Naive B cell (primary cell): ENCODE results near the gene SERPINA6. TPM values are rescaled to one million over a fixed set of nuclear protein-coding genes. Genes with fewer than 3 reads are reported as not detected.
"Not testable (repeated sequence)": the region's sequence is repeated elsewhere in the genome, so short reads cannot be mapped to it uniquely, and the experiment has no call there.

Experiments used
- ATAC-seq, 2 donors: fragments of 150-1000 bp; cut with Tn5 transposase; 2 replicates each; pipeline ENCODE4 v1.10.0; 2021; ENCODE audit warnings: low read depth in 2 of 2, mild to moderate bottlenecking in 2 of 2, moderate library complexity in 2 of 2
- DNase-seq: peaks from one replicate; pipeline ENCODE4 v3.0.0; 2022
- H3K27ac Mint-ChIP-seq, 6 donors: one replicate each; pipeline ENCODE4 v1.8.0; 2020 to 2022; ENCODE audit warnings: mild to moderate bottlenecking in 6 of 6, mixed read lengths in 6 of 6, moderate library complexity in 5 of 6, inconsistent platforms in 2 of 6
- H3K27me3 Mint-ChIP-seq, 3 donors: one replicate each; pipeline ENCODE4 v1.8.0; 2021 to 2022; ENCODE audit warnings: mixed read lengths in 3 of 3, mild to moderate bottlenecking in 1 of 3
- H3K36me3 Mint-ChIP-seq, 2 donors: one replicate each; pipeline ENCODE4 v1.8.0; 2020 to 2022; ENCODE audit warnings: mixed read lengths in 2 of 2, inconsistent platforms in 1 of 2, mild to moderate bottlenecking in 1 of 2
- H3K4me1 Mint-ChIP-seq, 3 donors: one replicate each; pipeline ENCODE4 v1.8.0; 2020 to 2022; ENCODE audit warnings: mixed read lengths in 3 of 3, inconsistent platforms in 1 of 3, mild to moderate bottlenecking in 1 of 3, moderate library complexity in 1 of 3
- H3K4me3 Mint-ChIP-seq, 8 donors: one replicate each; pipeline ENCODE4 v1.8.0; 2020 to 2022; ENCODE audit warnings: mild to moderate bottlenecking in 8 of 8, mixed read lengths in 8 of 8, moderate library complexity in 8 of 8, inconsistent platforms in 2 of 8
- H3K9me3 Mint-ChIP-seq, 7 donors: one replicate each; pipeline ENCODE4 v1.8.0; 2020 to 2022; ENCODE audit warnings: mixed read lengths in 7 of 7, mild to moderate bottlenecking in 5 of 7, inconsistent platforms in 2 of 7, moderate library complexity in 1 of 7
- polyA plus RNA-seq, 6 donors: library from polyadenylated mRNA; unstranded; fragments of 300-500 nt; fragmentation: Illumina TruSeq; gene quantifications; one replicate each; pipeline ENCODE4 v1.2.3, GENCODE V29; 2021; ENCODE audit warnings: low read depth in 6 of 6

SERPINA6 gene
- polyA plus RNA-seq, 6 donors from 2014 or later, result not detected

DNA sequence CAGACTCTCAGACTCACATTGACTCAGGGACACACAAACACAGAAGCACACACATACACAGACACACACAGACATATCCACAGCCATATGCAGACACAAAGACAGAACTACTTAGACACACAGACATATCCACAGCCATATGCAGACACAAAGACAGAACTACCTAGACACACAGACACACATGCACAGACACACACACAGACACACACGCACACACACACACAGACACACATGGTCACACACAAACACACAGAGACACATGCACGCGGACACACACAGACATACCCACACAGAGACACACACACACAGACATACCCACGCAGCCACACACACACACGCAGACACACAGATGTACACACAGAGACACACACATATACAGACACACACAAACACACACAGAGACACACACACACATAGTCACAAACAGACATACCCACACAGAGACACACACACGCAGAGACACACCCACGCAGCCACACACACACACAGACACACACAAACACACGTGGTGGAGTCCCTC is 39.5 kb upstream of the SERPINA6 start:
- Mint-ChIP-seq H3K27me3 (peaks cover 18 to 31% (median 24%) of the 10 kb centered on the region in 3 donors), H3K4me1 (no peaks in the 10 kb centered on the region), H3K36me3 (no peaks in the 10 kb centered on the region), H3K9me3 (peaks cover 0 to 4% (median 0%) of the 10 kb centered on the region in 7 donors), H3K4me3 (no peak overlapping the region), H3K27ac (peak overlapping the region in 1 of 6 donors; percentile 3)
- DNase-seq (no peak), ATAC-seq (no peak)

DNA sequence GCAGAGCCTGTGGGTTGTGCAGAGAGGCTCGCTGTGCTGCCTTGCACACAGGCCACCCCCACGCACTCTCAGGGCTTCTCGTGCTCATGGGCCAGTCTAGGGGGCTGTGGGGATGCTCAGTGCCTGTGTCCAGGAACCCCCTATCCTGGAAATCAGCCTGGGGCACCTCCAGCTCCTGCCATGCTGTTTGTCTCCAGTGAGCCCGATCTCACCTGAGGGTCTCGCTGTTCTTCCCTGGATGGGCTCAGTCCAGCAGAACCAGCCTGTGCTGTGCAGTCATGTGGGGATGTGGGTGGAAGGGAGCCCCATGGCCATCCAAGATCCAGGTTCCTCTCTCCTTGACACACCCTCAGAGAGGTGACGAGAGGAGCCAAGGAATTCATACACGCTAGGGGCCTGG is 38.5 kb upstream of the SERPINA6 start:
- peaks cover 18 to 34% (median 27%) of the 10 kb centered on the region in 3 donors for H3K27me3 Mint-ChIP-seq
- ATAC-seq (no peak), DNase-seq (no peak)
- no peak overlapping the region for H3K27ac Mint-ChIP-seq
- no peak overlapping the region for H3K4me3 Mint-ChIP-seq
- H3K4me1 Mint-ChIP-seq, result no peaks in the 10 kb centered on the region
- H3K9me3 Mint-ChIP-seq, result peaks cover 0 to 5% (median 0%) of the 10 kb centered on the region in 7 donors
- peaks cover 0 to 3% of the 10 kb centered on the region in 2 donors for H3K36me3 Mint-ChIP-seq

GRCh38 chr14:94360945-94361565 is 37.9 kb upstream of the SERPINA6 start:
- H3K9me3 Mint-ChIP-seq, result peaks cover 0 to 10% (median 0%) of the 10 kb centered on the region in 7 donors
- H3K4me3 Mint-ChIP-seq, result no peak overlapping the region
- DNase-seq (no peak), ATAC-seq (no peak)
- H3K36me3 Mint-ChIP-seq, result peaks cover 0 to 7% of the 10 kb centered on the region in 2 donors
- H3K27me3 Mint-ChIP-seq, result peaks cover 22 to 40% (median 33%) of the 10 kb centered on the region in 3 donors
- no peaks in the 10 kb centered on the region for H3K4me1 Mint-ChIP-seq
- H3K27ac Mint-ChIP-seq, result no peak overlapping the region

DNA sequence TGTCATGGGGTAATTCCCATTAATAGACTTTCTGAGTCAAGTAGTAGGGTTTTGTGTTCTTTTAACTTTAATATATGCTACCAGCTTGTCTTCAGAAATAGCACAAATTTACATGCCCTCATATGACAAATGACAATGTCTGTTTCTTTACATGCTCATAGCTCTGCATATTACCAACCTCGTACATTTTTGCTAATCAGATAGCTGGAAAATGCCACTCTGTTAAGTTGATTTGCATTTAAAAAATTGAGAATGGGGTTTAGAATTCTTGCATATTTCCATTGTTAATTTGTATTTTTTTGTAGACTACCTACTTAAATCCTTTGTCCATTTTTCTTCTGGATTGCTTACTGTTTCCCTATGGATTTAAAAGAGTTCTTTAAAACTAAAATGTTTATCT is 34.0 kb upstream of the SERPINA6 start:
- Mint-ChIP-seq H3K27me3 (peaks cover 27 to 30% (median 30%) of the 10 kb centered on the region in 3 donors), H3K36me3 (peaks cover under 1 to 7% of the 10 kb centered on the region in 2 donors), H3K27ac (no peak overlapping the region), H3K9me3 (peaks cover 0 to 8% (median 4%) of the 10 kb centered on the region in 7 donors), H3K4me1 (no peaks in the 10 kb centered on the region), H3K4me3 (no peak overlapping the region)
- ATAC-seq (no peak), DNase-seq (no peak)

DNA sequence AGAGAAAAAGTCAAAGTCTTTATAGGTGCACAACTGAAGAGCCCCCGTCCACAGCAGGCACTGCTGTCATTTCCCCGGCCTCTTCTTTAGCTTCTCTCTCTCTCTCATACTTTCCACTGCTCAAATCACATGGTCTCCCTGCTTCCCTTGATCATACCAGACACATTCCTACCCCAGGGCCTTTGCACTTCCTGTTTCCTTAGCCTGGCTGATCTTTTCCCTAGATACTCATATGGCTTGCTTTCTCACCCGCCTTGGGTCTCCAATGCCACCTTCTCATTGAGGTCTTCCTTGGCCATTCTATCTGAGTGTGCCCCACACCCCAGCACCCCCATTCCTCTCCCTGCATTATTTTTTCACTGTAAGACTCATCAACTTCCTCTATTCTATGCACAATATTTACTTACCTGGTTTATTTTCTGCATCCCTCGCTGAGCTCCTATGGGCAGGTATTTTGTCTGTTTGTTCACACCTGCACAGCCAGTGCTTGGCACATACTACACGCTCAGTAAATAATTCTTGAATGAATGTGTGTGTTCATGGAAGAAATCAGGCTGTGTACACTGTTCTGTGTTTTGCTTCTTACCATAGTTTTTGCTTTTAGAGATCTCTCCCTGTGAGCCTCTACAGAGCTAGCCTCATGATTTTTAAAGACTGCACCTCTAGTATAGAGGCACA is 33.4 kb upstream of the SERPINA6 start:
- Mint-ChIP-seq H3K4me1 (no peaks in the 10 kb centered on the region), H3K27ac (no peak overlapping the region), H3K9me3 (peaks cover 3 to 14% (median 5%) of the 10 kb centered on the region in 7 donors), H3K4me3 (no peak overlapping the region), H3K27me3 (peaks cover 32 to 34% (median 32%) of the 10 kb centered on the region in 3 donors), H3K36me3 (peaks cover 4 to 7% of the 10 kb centered on the region in 2 donors)
- ATAC-seq, result no peak
- no peak for DNase-seq

- Mint-ChIP-seq H3K27ac (no peak overlapping the region), H3K9me3 (peaks cover 3 to 17% (median 6%) of the 10 kb centered on the region in 7 donors), H3K4me3 (no peak overlapping the region), H3K4me1 (no peaks in the 10 kb centered on the region), H3K36me3 (peaks cover 4 to 7% of the 10 kb centered on the region in 2 donors), H3K27me3 (peaks cover 26 to 34% (median 31%) of the 10 kb centered on the region in 3 donors)
- no peak for DNase-seq
- ATAC-seq, result no peak
Observed at GRCh38 chr14:94355191-94355794, 32.2 kb upstream of the SERPINA6 start.

GRCh38 chr14:94354638-94355185 is 31.6 kb upstream of the SERPINA6 start:
- DNase-seq (no peak), ATAC-seq (no peak)
- Mint-ChIP-seq H3K27me3 (peaks cover 22 to 36% (median 28%) of the 10 kb centered on the region in 3 donors), H3K9me3 (peaks cover 3 to 17% (median 6%) of the 10 kb centered on the region in 7 donors), H3K27ac (no peak overlapping the region), H3K4me1 (no peaks in the 10 kb centered on the region), H3K36me3 (peaks cover 4 to 7% of the 10 kb centered on the region in 2 donors), H3K4me3 (no peak overlapping the region)

DNA sequence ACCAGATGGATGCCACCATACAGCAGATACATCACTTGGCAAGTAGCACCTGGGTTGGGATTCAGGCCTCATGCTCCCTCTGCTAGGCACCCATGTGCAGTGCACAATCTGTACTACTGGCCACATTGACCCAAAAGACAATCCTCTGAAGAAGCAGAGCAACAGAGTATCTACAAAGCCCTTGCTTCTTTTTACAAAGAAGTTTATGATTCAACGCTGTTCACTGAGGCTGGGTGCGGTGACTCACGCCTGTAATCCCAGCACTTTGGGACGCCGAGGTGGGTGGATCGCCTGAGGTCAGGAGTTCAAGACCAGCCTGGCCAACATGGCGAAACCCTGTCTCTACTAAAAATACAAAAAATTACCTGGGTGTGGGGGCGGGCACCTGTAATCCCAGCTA is 31.1 kb upstream of the SERPINA6 start:
- H3K27me3 Mint-ChIP-seq, result peaks cover 22 to 36% (median 28%) of the 10 kb centered on the region in 3 donors
- H3K36me3 Mint-ChIP-seq, H3K4me1 Mint-ChIP-seq, H3K27ac Mint-ChIP-seq, H3K4me3 Mint-ChIP-seq, ATAC-seq, DNase-seq: not testable (repeated sequence)
- H3K9me3 Mint-ChIP-seq, result peaks cover 3 to 17% (median 6%) of the 10 kb centered on the region in 7 donors

DNA sequence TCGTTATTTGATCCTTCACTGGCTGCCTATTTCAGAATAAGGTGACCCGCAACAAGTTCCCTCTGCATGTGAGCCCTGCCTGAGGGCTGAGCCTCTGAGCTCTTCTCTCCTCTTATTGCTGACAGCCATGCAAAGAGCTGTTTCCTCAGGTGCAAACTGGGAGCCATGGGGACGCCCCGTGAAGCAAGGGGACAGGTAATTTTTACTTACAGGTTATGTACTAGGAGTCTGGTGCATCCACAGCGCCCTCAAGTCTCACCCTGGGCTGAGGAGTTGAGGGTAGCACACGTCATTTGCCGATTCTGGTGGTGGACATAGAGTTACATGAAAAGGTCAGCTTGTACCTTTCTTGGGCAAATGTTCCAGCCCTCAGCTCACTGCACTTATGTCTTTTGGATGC is 26.1 kb upstream of the SERPINA6 start:
- peaks cover 0 to 4% (median 4%) of the 10 kb centered on the region in 3 donors for H3K4me1 Mint-ChIP-seq
- H3K36me3 Mint-ChIP-seq, result peaks cover 0 to 4% of the 10 kb centered on the region in 2 donors
- H3K27me3 Mint-ChIP-seq, result peaks cover 12 to 18% (median 18%) of the 10 kb centered on the region in 3 donors
- ATAC-seq, result no peak
- H3K27ac Mint-ChIP-seq, result peak overlapping the region in 1 of 6 donors; percentile 65
- peaks cover 0 to 17% (median 6%) of the 10 kb centered on the region in 7 donors for H3K9me3 Mint-ChIP-seq
- DNase-seq, result no peak
- no peak overlapping the region for H3K4me3 Mint-ChIP-seq

DNA sequence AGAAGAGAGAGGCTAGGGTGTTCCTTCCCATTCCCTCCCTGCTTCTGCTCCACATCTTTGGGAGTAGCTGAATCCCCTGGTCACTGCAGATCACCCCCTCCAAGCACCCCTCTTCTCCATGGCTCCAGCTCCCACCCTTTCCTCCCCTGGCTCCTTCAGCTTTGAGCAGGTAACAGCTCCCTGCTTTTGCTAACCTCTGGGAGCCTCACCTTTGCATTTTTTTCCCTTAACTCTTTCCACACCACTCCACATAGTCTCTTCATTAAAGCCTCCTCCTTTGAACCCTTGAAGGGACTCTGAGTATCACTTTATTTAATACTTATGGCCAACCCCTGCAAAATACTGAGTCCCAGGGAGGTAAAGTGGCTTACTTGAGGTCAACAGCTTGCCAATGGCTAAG is 25.7 kb upstream of the SERPINA6 start:
- Mint-ChIP-seq H3K4me3 (no peak overlapping the region), H3K9me3 (peaks cover 0 to 17% (median 6%) of the 10 kb centered on the region in 7 donors), H3K36me3 (peaks cover 0 to 4% of the 10 kb centered on the region in 2 donors), H3K27ac (peak overlapping the region in 1 of 6 donors; percentile 65), H3K27me3 (peaks cover 8 to 18% (median 18%) of the 10 kb centered on the region in 3 donors), H3K4me1 (peaks cover 0 to 4% (median 4%) of the 10 kb centered on the region in 3 donors)
- DNase-seq (no peak), ATAC-seq (no peak)

DNA sequence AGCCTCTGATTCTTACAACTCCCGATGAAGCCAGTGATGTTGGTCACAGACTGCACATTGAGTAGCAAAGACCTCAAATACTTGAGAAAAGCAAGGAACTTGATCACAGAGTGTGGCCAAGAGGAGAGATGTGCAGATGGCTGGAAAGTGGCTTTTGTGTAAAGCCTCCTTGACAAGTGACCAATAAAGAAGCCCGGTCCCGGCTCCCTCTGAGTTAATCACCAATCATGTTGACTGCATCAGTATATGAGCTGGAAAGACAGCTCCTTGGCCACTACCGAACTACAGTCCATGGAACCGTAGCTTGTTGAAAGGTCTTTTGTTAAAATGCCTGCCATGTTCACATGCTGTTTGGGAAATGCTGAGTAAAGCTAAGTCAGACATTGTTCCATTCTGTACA is 23.7 kb upstream of the SERPINA6 start:
- no peak for ATAC-seq
- peaks cover 11 to 19% (median 18%) of the 10 kb centered on the region in 3 donors for H3K27me3 Mint-ChIP-seq
- peaks cover 0 to 4% (median 4%) of the 10 kb centered on the region in 3 donors for H3K4me1 Mint-ChIP-seq
- no peak overlapping the region for H3K4me3 Mint-ChIP-seq
- peak overlapping the region in 2 of 6 donors; percentile 76 to 83 for H3K27ac Mint-ChIP-seq
- peaks cover 0 to 12% (median 5%) of the 10 kb centered on the region in 7 donors for H3K9me3 Mint-ChIP-seq
- H3K36me3 Mint-ChIP-seq, result peaks cover 0 to 1% of the 10 kb centered on the region in 2 donors
- DNase-seq, result no peak

DNA sequence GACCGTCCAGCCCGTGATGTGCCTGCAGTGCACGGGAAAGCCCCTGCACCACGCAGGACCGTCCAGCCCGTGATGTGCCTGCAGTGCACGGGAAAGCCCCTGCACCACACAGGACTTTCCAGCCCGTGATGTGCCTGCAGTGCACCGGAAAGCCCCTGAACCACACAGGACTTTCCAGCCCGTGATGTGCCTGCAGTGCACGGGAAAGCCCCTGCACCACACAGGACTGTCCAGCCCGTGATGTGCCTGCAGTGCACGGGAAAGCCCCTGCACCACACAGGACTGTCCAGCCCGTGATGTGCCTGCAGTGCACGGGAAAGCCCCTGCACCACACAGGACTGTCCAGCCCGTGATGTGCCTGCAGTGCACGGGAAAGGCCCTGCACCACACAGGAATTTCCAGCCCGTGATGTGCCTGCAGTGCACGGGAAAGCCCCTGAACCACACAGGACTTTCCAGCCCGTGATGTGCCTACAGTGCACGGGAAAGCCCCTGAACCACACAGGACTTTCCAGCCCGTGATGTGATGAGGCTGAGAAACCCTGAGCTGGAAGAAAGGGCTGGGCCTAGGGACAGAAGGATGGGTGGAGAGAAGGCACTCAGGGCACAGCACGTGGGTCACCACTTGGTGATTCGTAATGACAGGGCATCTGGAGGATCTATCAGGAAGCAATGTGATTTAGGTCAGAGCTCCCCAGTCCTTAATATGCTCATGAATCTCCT is 23.1 kb upstream of the SERPINA6 start:
- Mint-ChIP-seq H3K27me3 (peaks cover 11 to 18% (median 18%) of the 10 kb centered on the region in 3 donors), H3K27ac (peak overlapping the region in 3 of 6 donors; percentile 56 to 83 (median 76))
- H3K9me3 Mint-ChIP-seq, H3K36me3 Mint-ChIP-seq, DNase-seq, H3K4me3 Mint-ChIP-seq, H3K4me1 Mint-ChIP-seq: not testable (repeated sequence)
- ATAC-seq, result peak; percentile 76 to 84
